GM12891 (cell line): ENCODE measurements around the gene ZNF536.

Source experiments
- PAX5 ChIP-seq: IDR thresholded peaks from 2 replicates; pipeline ENCODE4 v1.6.1; 2011; ENCODE audit warnings: low read length, moderate library complexity, mild to moderate bottlenecking; ENCODE audit not compliant: insufficient read depth, severe bottlenecking
- POLR2A ChIP-seq: IDR thresholded peaks from 2 replicates; pipeline ENCODE4 v1.6.1; 2011; ENCODE audit warnings: low read depth, low read length, control low read depth
- POLR2AphosphoS5 ChIP-seq: IDR thresholded peaks from 2 replicates; pipeline ENCODE4 v1.6.1; 2011; ENCODE audit warnings: low read depth, low read length, control low read depth
- POU2F2 ChIP-seq: IDR thresholded peaks from 2 replicates; pipeline ENCODE4 v1.6.1; 2011; ENCODE audit warnings: low read depth, mild to moderate bottlenecking, control low read depth, low read length, moderate library complexity
- SPI1 ChIP-seq: IDR thresholded peaks from 2 replicates; pipeline ENCODE4 v1.6.1; 2011; ENCODE audit warnings: low read depth, low read length, control low read depth
- TAF1 ChIP-seq: IDR thresholded peaks from 2 replicates; pipeline ENCODE4 v1.6.1; 2011; ENCODE audit warnings: low read depth, low read length, control low read depth

- TF ChIP-seq POLR2A (no peak), SPI1 (no peak), POLR2AphosphoS5 (no peak), TAF1 (no peak), POU2F2 (no peak), PAX5 (no peak)
Measured at GRCh38 chr19:30326393-30326710, 45.8 kb upstream of the ZNF536 start.
